ENCODE results near the gene MCC.

Gene MCC

GRCh38 chr5:113109344-113109743 lies 378.9 kb downstream of the MCC start:
- Histone ChIP-seq H3K36me3 (ENCODE audit: insufficient read depth, low read depth, low read length) (no peaks in the 10 kb centered on the region), H3K4me1 (ENCODE audit: insufficient read depth, low read length) (no peaks in the 10 kb centered on the region), H3K4me3 (ENCODE audit: low read length) (no peak overlapping the region), H3K27me3 (ENCODE audit: insufficient read depth, low read length) (no peaks in the 10 kb centered on the region), H3K27ac (ENCODE audit: low read length) (no peak overlapping the region), H3K9me3 (ENCODE audit: insufficient read depth, low read depth, low read length) (no peaks in the 10 kb centered on the region; the same call in 1 of the 2 replicates), H3K9ac (ENCODE audit: low read depth, low read length) (no peak overlapping the region)

- Histone ChIP-seq H3K4me3 (ENCODE audit: low read length) (no peak overlapping the region), H3K27me3 (ENCODE audit: insufficient read depth, low read length) (no peaks in the 10 kb centered on the region), H3K27ac (ENCODE audit: low read length) (no peak overlapping the region), H3K9me3 (ENCODE audit: insufficient read depth, low read depth, low read length) (no peaks in the 10 kb centered on the region), H3K9ac (ENCODE audit: low read depth, low read length) (no peak overlapping the region), H3K36me3 (ENCODE audit: insufficient read depth, low read depth, low read length) (peaks cover 7% of the 10 kb centered on the region; the same call in 1 of the 2 replicates), H3K4me1 (ENCODE audit: insufficient read depth, low read length) (no peaks in the 10 kb centered on the region)
Measured at GRCh38 chr5:113108485-113108884, 379.8 kb downstream of the MCC start.

GRCh38 chr5:113106821-113107220 lies 381.4 kb downstream of the MCC start:
- H3K27ac ChIP-seq (ENCODE audit: low read length), result no peak overlapping the region
- H3K9me3 ChIP-seq (ENCODE audit: insufficient read depth, low read depth, low read length), result no peaks in the 10 kb centered on the region

GRCh38 chr5:113105693-113106280 lies 382.5 kb downstream of the MCC start:
- no peak overlapping the region for H3K27ac ChIP-seq (ENCODE audit: low read length)
- H3K27me3 ChIP-seq (ENCODE audit: insufficient read depth, low read length), result no peaks in the 10 kb centered on the region
- no peak overlapping the region for H3K9ac ChIP-seq (ENCODE audit: low read depth, low read length)
- no peak overlapping the region for H3K4me3 ChIP-seq (ENCODE audit: low read length)
- H3K4me1 ChIP-seq (ENCODE audit: insufficient read depth, low read length), result no peaks in the 10 kb centered on the region
- no peaks in the 10 kb centered on the region for H3K9me3 ChIP-seq (ENCODE audit: insufficient read depth, low read depth, low read length)
- H3K36me3 ChIP-seq (ENCODE audit: insufficient read depth, low read depth, low read length), result peaks cover 23% of the 10 kb centered on the region; the same call in 1 of the 2 replicates

More at GRCh38 chr5:113106821-113107220, 381.4 kb downstream of the MCC start:
- H3K4me1 ChIP-seq (ENCODE audit: insufficient read depth, low read length), result no peaks in the 10 kb centered on the region
- H3K36me3 ChIP-seq (ENCODE audit: insufficient read depth, low read depth, low read length), result peaks cover 19% of the 10 kb centered on the region; the same call in 1 of the 2 replicates
- no peaks in the 10 kb centered on the region for H3K27me3 ChIP-seq (ENCODE audit: insufficient read depth, low read length)
- no peak overlapping the region for H3K9ac ChIP-seq (ENCODE audit: low read depth, low read length)
- H3K4me3 ChIP-seq (ENCODE audit: low read length), result no peak overlapping the region

GRCh38 chr5:113103330-113103729 lies 384.9 kb downstream of the MCC start:
- no peaks in the 10 kb centered on the region for H3K4me1 ChIP-seq (ENCODE audit: insufficient read depth, low read length)
- H3K27me3 ChIP-seq (ENCODE audit: insufficient read depth, low read length), result no peaks in the 10 kb centered on the region
- H3K36me3 ChIP-seq (ENCODE audit: insufficient read depth, low read depth, low read length), result peaks cover 29% of the 10 kb centered on the region; the same call in 1 of the 2 replicates
- H3K9ac ChIP-seq (ENCODE audit: low read depth, low read length), result no peak overlapping the region
- H3K4me3 ChIP-seq (ENCODE audit: low read length), result no peak overlapping the region
- no peaks in the 10 kb centered on the region for H3K9me3 ChIP-seq (ENCODE audit: insufficient read depth, low read depth, low read length)
- no peak overlapping the region for H3K27ac ChIP-seq (ENCODE audit: low read length)

- Histone ChIP-seq H3K27ac (ENCODE audit: low read length) (no peak overlapping the region), H3K4me1 (ENCODE audit: insufficient read depth, low read length) (no peaks in the 10 kb centered on the region), H3K27me3 (ENCODE audit: insufficient read depth, low read length) (no peaks in the 10 kb centered on the region), H3K4me3 (ENCODE audit: low read length) (no peak overlapping the region), H3K9ac (ENCODE audit: low read depth, low read length) (no peak overlapping the region), H3K36me3 (ENCODE audit: insufficient read depth, low read depth, low read length) (peaks cover 34% of the 10 kb centered on the region; the same call in 1 of the 2 replicates), H3K9me3 (ENCODE audit: insufficient read depth, low read depth, low read length) (no peaks in the 10 kb centered on the region)
Measured at GRCh38 chr5:113102121-113102531, 386.1 kb downstream of the MCC start.

- H3K9me3 ChIP-seq (ENCODE audit: insufficient read depth, low read depth, low read length), result no peaks in the 10 kb centered on the region
- no peaks in the 10 kb centered on the region for H3K4me1 ChIP-seq (ENCODE audit: insufficient read depth, low read length)
- no peaks in the 10 kb centered on the region for H3K27me3 ChIP-seq (ENCODE audit: insufficient read depth, low read length)
- peaks cover 34% of the 10 kb centered on the region; the same call in 1 of the 2 replicates for H3K36me3 ChIP-seq (ENCODE audit: insufficient read depth, low read depth, low read length)
- H3K9ac ChIP-seq (ENCODE audit: low read depth, low read length), result no peak overlapping the region
- no peak overlapping the region for H3K27ac ChIP-seq (ENCODE audit: low read length)
- H3K4me3 ChIP-seq (ENCODE audit: low read length), result no peak overlapping the region
Measured at GRCh38 chr5:113100981-113101380, 387.3 kb downstream of the MCC start.

GRCh38 chr5:113099822-113100221 lies 388.4 kb downstream of the MCC start:
- Histone ChIP-seq H3K9ac (ENCODE audit: low read depth, low read length) (no peak overlapping the region), H3K27me3 (ENCODE audit: insufficient read depth, low read length) (no peaks in the 10 kb centered on the region), H3K4me1 (ENCODE audit: insufficient read depth, low read length) (no peaks in the 10 kb centered on the region), H3K36me3 (ENCODE audit: insufficient read depth, low read depth, low read length) (peaks cover 34% of the 10 kb centered on the region; the same call in 1 of the 2 replicates), H3K27ac (ENCODE audit: low read length) (no peak overlapping the region), H3K4me3 (ENCODE audit: low read length) (no peak overlapping the region), H3K9me3 (ENCODE audit: insufficient read depth, low read depth, low read length) (no peaks in the 10 kb centered on the region)

- Histone ChIP-seq H3K27ac (ENCODE audit: low read length) (no peak overlapping the region), H3K9ac (ENCODE audit: low read depth, low read length) (no peak overlapping the region), H3K9me3 (ENCODE audit: insufficient read depth, low read depth, low read length) (no peaks in the 10 kb centered on the region), H3K4me1 (ENCODE audit: insufficient read depth, low read length) (no peaks in the 10 kb centered on the region), H3K27me3 (ENCODE audit: insufficient read depth, low read length) (no peaks in the 10 kb centered on the region), H3K4me3 (ENCODE audit: low read length) (no peak overlapping the region), H3K36me3 (ENCODE audit: insufficient read depth, low read depth, low read length) (peaks cover 26% of the 10 kb centered on the region; the same call in 1 of the 2 replicates)
Measured at GRCh38 chr5:113098378-113098777, 389.9 kb downstream of the MCC start.

GRCh38 chr5:113095831-113096230 lies 392.4 kb downstream of the MCC start:
- Histone ChIP-seq H3K9me3 (ENCODE audit: insufficient read depth, low read depth, low read length) (no peaks in the 10 kb centered on the region), H3K4me1 (ENCODE audit: insufficient read depth, low read length) (no peaks in the 10 kb centered on the region), H3K27ac (ENCODE audit: low read length) (no peak overlapping the region), H3K27me3 (ENCODE audit: insufficient read depth, low read length) (no peaks in the 10 kb centered on the region), H3K36me3 (ENCODE audit: insufficient read depth, low read depth, low read length) (peaks cover 10% of the 10 kb centered on the region; the same call in 1 of the 2 replicates), H3K9ac (ENCODE audit: low read depth, low read length) (no peak overlapping the region), H3K4me3 (ENCODE audit: low read length) (no peak overlapping the region)

- Histone ChIP-seq H3K9me3 (ENCODE audit: insufficient read depth, low read depth, low read length) (no peaks in the 10 kb centered on the region), H3K36me3 (ENCODE audit: insufficient read depth, low read depth, low read length) (peaks cover 7% of the 10 kb centered on the region; the same call in 1 of the 2 replicates), H3K9ac (ENCODE audit: low read depth, low read length) (no peak overlapping the region), H3K4me1 (ENCODE audit: insufficient read depth, low read length) (no peaks in the 10 kb centered on the region), H3K4me3 (ENCODE audit: low read length) (no peak overlapping the region), H3K27me3 (ENCODE audit: insufficient read depth, low read length) (no peaks in the 10 kb centered on the region), H3K27ac (ENCODE audit: low read length) (no peak overlapping the region)
Measured at GRCh38 chr5:113093558-113093957, 394.7 kb downstream of the MCC start.

GRCh38 chr5:113092683-113093082 lies 395.6 kb downstream of the MCC start:
- Histone ChIP-seq H3K27ac (ENCODE audit: low read length) (no peak overlapping the region), H3K4me3 (ENCODE audit: low read length) (no peak overlapping the region), H3K4me1 (ENCODE audit: insufficient read depth, low read length) (no peaks in the 10 kb centered on the region), H3K36me3 (ENCODE audit: insufficient read depth, low read depth, low read length) (no peaks in the 10 kb centered on the region; the same call in 1 of the 2 replicates), H3K9ac (ENCODE audit: low read depth, low read length) (no peak overlapping the region), H3K27me3 (ENCODE audit: insufficient read depth, low read length) (no peaks in the 10 kb centered on the region), H3K9me3 (ENCODE audit: insufficient read depth, low read depth, low read length) (no peaks in the 10 kb centered on the region)
